ENCODE results near the gene KCNH1. TPM values are rescaled to one million over a fixed set of nuclear protein-coding genes. Genes with fewer than 3 reads are reported as not detected.

Gene KCNH1
- total RNA-seq, 2 donors from 2014 or later = 0.21 TPM; not detected in 1

GRCh38 chr1:210786546-210786945, 347.4 kb downstream of the KCNH1 start:
- DNase-seq (ENCODE audit: low spot score) (no peak), ATAC-seq (ENCODE audit: insufficient number of reproducible peaks, low FRiP score, low read depth) (no peak)
- TF ChIP-seq CTCF (IDR thresholded peaks at IDR 0.05) = no peak
- H3K4me3 ChIP-seq = no peak overlapping the region
- H3K4me1 ChIP-seq (ENCODE audit: control insufficient read depth in 1 of 2, low read depth in 2 of 2) = no peaks in the 10 kb centered on the region
- no peaks in the 10 kb centered on the region for H3K9me3 ChIP-seq
- H3K27ac ChIP-seq = no peak overlapping the region
- no peaks in the 10 kb centered on the region for H3K27me3 ChIP-seq (replicated peaks; ENCODE audit: insufficient read depth)
- no peaks in the 10 kb centered on the region for H3K36me3 ChIP-seq

GRCh38 chr1:210783925-210784324, 350.0 kb downstream of the KCNH1 start:
- Histone ChIP-seq H3K27ac (no peak overlapping the region), H3K4me1 (ENCODE audit: control insufficient read depth in 1 of 2, low read depth in 2 of 2) (no peaks in the 10 kb centered on the region), H3K4me3 (no peak overlapping the region), H3K36me3 (no peaks in the 10 kb centered on the region), H3K9me3 (no peaks in the 10 kb centered on the region), H3K27me3 (replicated peaks; ENCODE audit: insufficient read depth) (no peaks in the 10 kb centered on the region)
- no peak for TF ChIP-seq CTCF (IDR thresholded peaks at IDR 0.05)
- no peak for ATAC-seq (ENCODE audit: insufficient number of reproducible peaks, low FRiP score, low read depth)
- no peak for DNase-seq (ENCODE audit: low spot score)

- Histone ChIP-seq H3K27ac (no peak overlapping the region), H3K9me3 (no peaks in the 10 kb centered on the region), H3K36me3 (no peaks in the 10 kb centered on the region), H3K4me3 (no peak overlapping the region), H3K27me3 (replicated peaks; ENCODE audit: insufficient read depth) (no peaks in the 10 kb centered on the region), H3K4me1 (ENCODE audit: control insufficient read depth in 1 of 2, low read depth in 2 of 2) (no peaks in the 10 kb centered on the region)
- ATAC-seq (ENCODE audit: insufficient number of reproducible peaks, low FRiP score, low read depth) = no peak
- no peak for TF ChIP-seq CTCF (IDR thresholded peaks at IDR 0.05)
- DNase-seq (ENCODE audit: low spot score) = no peak
Observed at GRCh38 chr1:210781652-210782051, 352.3 kb downstream of the KCNH1 start.

- no peak for TF ChIP-seq CTCF (IDR thresholded peaks at IDR 0.05)
- H3K4me1 ChIP-seq (ENCODE audit: control insufficient read depth in 1 of 2, low read depth in 2 of 2) = no peaks in the 10 kb centered on the region
- no peaks in the 10 kb centered on the region for H3K9me3 ChIP-seq
- no peak overlapping the region for H3K4me3 ChIP-seq
- H3K27ac ChIP-seq = no peak overlapping the region
- H3K36me3 ChIP-seq = no peaks in the 10 kb centered on the region
- no peak for ATAC-seq (ENCODE audit: insufficient number of reproducible peaks, low FRiP score, low read depth)
- no peaks in the 10 kb centered on the region for H3K27me3 ChIP-seq (replicated peaks; ENCODE audit: insufficient read depth)
- DNase-seq (ENCODE audit: low spot score) = no peak
Observed at GRCh38 chr1:210779269-210779668, 354.7 kb downstream of the KCNH1 start.

- H3K9me3 ChIP-seq = no peaks in the 10 kb centered on the region
- ATAC-seq (ENCODE audit: insufficient number of reproducible peaks, low FRiP score, low read depth) = no peak
- no peak for TF ChIP-seq CTCF (IDR thresholded peaks at IDR 0.05)
Observed at GRCh38 chr1:210777914-210778313, 356.0 kb downstream of the KCNH1 start.

More at GRCh38 chr1:210777914-210778313, 356.0 kb downstream of the KCNH1 start:
- Histone ChIP-seq H3K4me1 (ENCODE audit: control insufficient read depth in 1 of 2, low read depth in 2 of 2) (no peaks in the 10 kb centered on the region), H3K4me3 (no peak overlapping the region), H3K36me3 (no peaks in the 10 kb centered on the region), H3K27me3 (replicated peaks; ENCODE audit: insufficient read depth) (no peaks in the 10 kb centered on the region), H3K27ac (no peak overlapping the region)
- no peak for DNase-seq (ENCODE audit: low spot score)

Measured in thoracic aorta (tissue), 2 donors.